ENCODE data around the gene PDAP1. TPM values are rescaled to one million over a fixed set of nuclear protein-coding genes. Genes with fewer than 3 reads are reported as not detected.

The PDAP1 gene
- total and polyA plus RNA-seq, 2 of the 13 experiments (the other 11 are each of a cell fraction or from before 2014, with no cell fraction given): 13.0 to 100 TPM

- H3K36me3 ChIP-seq (replicated peaks in 1 of 2; ENCODE audit: control insufficient read depth in 1 of 2, insufficient read depth in 2 of 2, low read length in 2 of 2): peaks cover 19 to 57% of the 10 kb centered on the region in 2 experiments
- FAIRE-seq (no peak), DNase-seq (ENCODE audit: low spot score) (no peak), ATAC-seq (no peak)
- no peak overlapping the region for H3K4me3 ChIP-seq (replicated peaks in 1 of 3; ENCODE audit: insufficient read depth in 1 of 3, low read depth in 2 of 3, low read length in 3 of 3)
- CTCF ChIA-PET (ENCODE audit: low intra/inter-chr PET ratio, low total read pairs): no interaction called here
- H3K9ac ChIP-seq (ENCODE audit: insufficient read depth, low read depth, low read length): no peak overlapping the region
- H3K4me1 ChIP-seq (ENCODE audit: insufficient read depth, low read length): 0 out of 2 replicates have a peak, but pooled peaks cover 8% of the 10 kb centered on the region
- H3K9me3 ChIP-seq (ENCODE audit: low read length): no peaks in the 10 kb centered on the region
- H2AFZ ChIP-seq (ENCODE audit: low read length): no peak overlapping the region
- no peaks in the 10 kb centered on the region for H4K20me1 ChIP-seq (ENCODE audit: insufficient read depth, low read length)
- no peaks in the 10 kb centered on the region for H3K27me3 ChIP-seq (ENCODE audit: control insufficient read depth in 1 of 2, insufficient read depth in 2 of 2, low read length in 2 of 2)
- TF ChIP-seq CBFB (CRISPR knock-in tag; IDR thresholded peaks at IDR 0.05): no peak
- no peak for TF ChIP-seq ARNTL (CRISPR knock-in tag; IDR thresholded peaks at IDR 0.05)
- no peak for TF ChIP-seq DBP (CRISPR knock-in tag; IDR thresholded peaks at IDR 0.05; ENCODE audit: not compliant biosample characterization)
- TF ChIP-seq SMYD3 (CRISPR knock-in tag; IDR thresholded peaks at IDR 0.05): no peak
- no peak for TF ChIP-seq ZNF619 (CRISPR knock-in tag; IDR thresholded peaks at IDR 0.05)
- TF ChIP-seq PRPF4 (IDR thresholded peaks at IDR 0.05; ENCODE audit: low read depth, low read length, poor library complexity, severe bottlenecking): no peak
- TF ChIP-seq NCOA2 (CRISPR knock-in tag; IDR thresholded peaks at IDR 0.05): no peak
- no peak for TF ChIP-seq DNMT1 (CRISPR knock-in tag; IDR thresholded peaks at IDR 0.05)
- TF ChIP-seq SMC3 (IDR thresholded peaks at IDR 0.05; ENCODE audit: low read length): no peak
- no peak for TF ChIP-seq RARG (CRISPR knock-in tag; IDR thresholded peaks at IDR 0.05; ENCODE audit: low read depth)
- TF ChIP-seq KAT8 (CRISPR knock-in tag; IDR thresholded peaks at IDR 0.05): no peak
- TF ChIP-seq ZNF281 (CRISPR knock-in tag; IDR thresholded peaks at IDR 0.05; ENCODE audit: borderline replicate concordance): no peak
- intact Hi-C loops (cut with micrococcal nuclease; ENCODE audit: unreplicated experiment): no loop called here
- POLR2A ChIA-PET: no interaction called here
- no peaks in the 10 kb centered on the region for H3K79me2 ChIP-seq (ENCODE audit: insufficient read depth, low read length)
- whole genome bisulfite sequencing (ENCODE audit: low lambda C conversion rate): 93% methylated on average over 3 of the region's 3 CpGs
- no peak overlapping the region for H3K27ac ChIP-seq (ENCODE audit: extremely low read length, insufficient read depth, low read length)
- no TSS peak for BruUV-seq (replicated peaks)
- in situ Hi-C loops (cut with HindIII; ENCODE audit: extremely low pct_ligation_motif_present, low pct_unique_long_range_greater_than_20kb): no loop called here
- no peak overlapping the region for H3K4me2 ChIP-seq (ENCODE audit: low read depth, low read length)
Measured at GRCh38 chr7:99362801-99363200, 45.6 kb downstream of the PDAP1 start.
